Ramos (cell line): ENCODE measurements around the gene TRIM10.
"Not testable (repeated sequence)": the region's sequence is repeated elsewhere in the genome, so short reads cannot be mapped to it uniquely, and the experiment has no call there.

Experiments
- in situ Hi-C: fragments of 300-500 bp; cut with MboI; formaldehyde crosslinking; loops from one replicate; pipeline ENCODE4 v1.14.3; 2022; ENCODE audit warnings: low sequenced_read_pairs; ENCODE audit not compliant: unreplicated experiment

The TRIM10 gene

GRCh38 chr6:30175765-30176164 is 14.8 kb upstream of the TRIM10 start:
- in situ Hi-C loops, result no loop called here

DNA sequence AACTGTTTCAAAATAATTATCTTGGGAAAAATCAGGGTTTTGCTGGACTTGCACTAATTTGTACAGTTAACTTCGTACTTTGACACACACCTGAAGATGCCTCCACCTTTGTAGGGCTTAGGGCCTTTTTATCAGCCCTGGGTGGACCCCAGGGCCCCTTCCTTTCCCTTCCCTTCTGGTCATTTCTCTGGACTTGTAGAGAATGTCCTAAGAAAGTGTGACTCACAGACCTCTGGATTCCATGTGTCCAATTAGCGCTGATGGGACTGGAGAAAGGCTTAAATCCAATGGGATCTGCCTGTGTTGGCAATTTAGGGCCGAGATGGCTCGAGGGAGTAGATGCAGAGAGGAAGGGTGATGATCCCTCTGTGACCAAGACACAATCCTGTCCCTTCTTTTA is 11.7 kb upstream of the TRIM10 start:
- in situ Hi-C loops, result no loop called here

GRCh38 chr6:30171677-30172471 is 10.9 kb upstream of the TRIM10 start:
- in situ Hi-C loops, result no loop called here

GRCh38 chr6:30169658-30170614 is 8.9 kb upstream of the TRIM10 start:
- in situ Hi-C loops, result no loop called here

GRCh38 chr6:30168741-30169140 is 7.7 kb upstream of the TRIM10 start:
- in situ Hi-C loops, result no loop called here

GRCh38 chr6:30167101-30167500 is 6.1 kb upstream of the TRIM10 start:
- in situ Hi-C loops, result no loop called here

DNA sequence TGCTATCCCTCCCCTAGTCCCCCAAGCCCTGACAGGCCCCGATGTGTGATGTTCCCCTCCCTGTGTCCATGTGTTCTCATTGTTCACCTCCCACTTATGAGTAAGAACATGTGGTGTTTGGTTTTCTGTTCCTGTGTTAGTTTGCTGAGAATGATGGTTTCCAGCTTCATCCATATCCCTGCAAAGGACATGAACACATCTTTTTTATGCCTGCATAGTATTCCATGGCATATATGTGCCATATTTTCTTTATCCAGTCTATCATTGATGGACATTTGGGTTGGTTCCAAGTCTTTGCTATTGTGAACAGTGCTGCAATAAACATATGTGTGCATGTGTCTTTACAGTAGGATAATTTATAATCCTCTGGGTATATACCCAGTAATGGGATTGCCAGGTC is 4.2 kb upstream of the TRIM10 start:
- in situ Hi-C loops, result not testable (repeated sequence)

DNA sequence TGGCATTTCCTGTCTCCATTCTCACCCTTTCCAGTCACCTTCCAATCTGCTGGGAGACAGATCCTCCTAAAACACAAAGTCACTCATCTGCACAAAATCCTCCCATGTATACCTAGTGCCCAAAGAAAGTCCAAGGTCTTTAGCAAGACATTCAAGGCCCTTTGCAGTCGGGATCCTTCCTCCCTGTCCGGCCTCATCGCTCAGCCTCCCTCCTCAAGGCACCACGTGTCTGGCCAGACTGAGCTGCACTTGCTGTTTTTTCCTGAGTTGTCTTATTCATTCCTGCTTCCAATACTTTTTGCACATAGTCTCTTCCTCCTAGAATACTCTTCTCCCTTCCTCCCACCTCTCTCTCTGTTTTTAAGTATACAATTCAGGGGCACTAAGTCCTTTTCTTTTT is 3.7 kb upstream of the TRIM10 start:
- in situ Hi-C loops, result no loop called here

DNA sequence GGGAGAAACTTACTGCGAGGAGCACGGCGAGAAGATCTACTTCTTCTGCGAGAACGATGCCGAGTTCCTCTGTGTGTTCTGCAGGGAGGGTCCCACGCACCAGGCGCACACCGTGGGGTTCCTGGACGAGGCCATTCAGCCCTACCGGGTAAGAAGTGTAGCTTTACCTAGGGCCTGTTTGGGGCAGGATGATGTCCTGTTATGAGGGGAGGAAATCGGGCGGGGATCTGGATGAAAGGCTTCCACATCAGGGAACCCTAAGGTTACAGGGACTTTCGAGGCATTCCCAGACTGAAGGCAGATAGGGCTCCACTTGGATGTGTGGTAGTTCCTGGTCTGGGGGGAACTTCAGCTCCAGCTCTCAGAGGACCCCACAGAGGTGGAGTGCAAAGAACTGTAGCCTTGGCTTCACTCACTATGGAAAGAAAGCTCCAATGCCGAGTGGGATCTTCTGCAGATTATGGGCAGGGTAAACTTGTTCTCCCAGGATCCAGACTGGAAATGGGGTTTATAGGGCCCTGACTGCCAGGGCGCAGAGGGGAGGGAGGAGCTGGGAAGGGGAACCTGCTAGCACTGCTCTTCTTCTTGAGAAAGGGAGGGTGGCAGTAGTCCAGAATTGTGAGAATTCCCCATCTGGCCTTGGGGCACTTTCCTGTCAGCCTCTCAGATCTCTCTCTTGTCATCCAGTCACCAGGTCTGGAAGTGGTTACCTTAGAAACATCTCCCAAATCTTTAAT is 3.1 kb upstream of the TRIM10 start:
- in situ Hi-C loops, result no loop called here

GRCh38 chr6:30163090-30163917 is 2.3 kb upstream of the TRIM10 start, which contains the start of gene TRIM15:
TSS of gene TRIM15 (plus strand) at chr6:30163546. CDS start at chr6:30163685, 139 bp downstream.
- in situ Hi-C loops, result no loop called here

- in situ Hi-C loops, result no loop called here
Observed at GRCh38 chr6:30162265-30163089, 1.5 kb upstream of the TRIM10 start.

DNA sequence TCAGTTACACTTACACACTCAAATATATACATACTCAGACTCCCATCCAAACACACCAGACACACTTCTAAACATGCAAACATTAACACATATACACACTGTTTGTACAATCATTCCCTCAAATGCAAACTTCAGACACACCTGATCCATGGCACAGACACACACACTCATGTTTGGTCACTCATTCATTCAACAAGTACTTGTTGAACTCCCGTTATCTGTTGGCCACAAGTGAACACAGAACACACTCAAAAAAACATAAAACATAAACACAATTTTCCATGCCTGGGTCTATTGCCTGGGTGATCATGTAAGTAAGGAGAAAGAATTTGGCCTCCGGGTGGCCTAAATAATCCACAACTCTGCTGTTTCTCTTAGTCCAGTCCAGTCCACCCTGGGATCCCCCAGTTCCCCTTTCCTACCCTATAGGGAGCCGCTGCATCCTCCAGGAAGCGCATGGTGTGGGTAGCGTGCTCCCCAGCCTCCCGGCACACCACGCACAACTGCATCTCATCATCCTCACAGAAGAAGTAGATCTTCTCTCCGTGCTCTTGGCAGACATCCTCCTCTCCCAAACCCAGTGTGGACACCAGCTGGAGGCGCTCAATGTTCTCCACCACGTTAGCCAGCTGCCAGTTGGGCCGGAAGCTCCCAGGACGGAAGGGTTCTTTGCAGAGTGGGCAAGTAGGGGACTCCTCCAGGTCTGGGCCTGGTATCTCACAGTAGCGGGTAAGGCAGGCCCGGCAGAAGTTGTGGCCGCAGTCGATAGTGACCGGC is 815 bp downstream of the TRIM10 start:
- in situ Hi-C loops, result no loop called here

GRCh38 chr6:30158475-30159040 is 2.5 kb downstream of the TRIM10 start:
- in situ Hi-C loops, result no loop called here

DNA sequence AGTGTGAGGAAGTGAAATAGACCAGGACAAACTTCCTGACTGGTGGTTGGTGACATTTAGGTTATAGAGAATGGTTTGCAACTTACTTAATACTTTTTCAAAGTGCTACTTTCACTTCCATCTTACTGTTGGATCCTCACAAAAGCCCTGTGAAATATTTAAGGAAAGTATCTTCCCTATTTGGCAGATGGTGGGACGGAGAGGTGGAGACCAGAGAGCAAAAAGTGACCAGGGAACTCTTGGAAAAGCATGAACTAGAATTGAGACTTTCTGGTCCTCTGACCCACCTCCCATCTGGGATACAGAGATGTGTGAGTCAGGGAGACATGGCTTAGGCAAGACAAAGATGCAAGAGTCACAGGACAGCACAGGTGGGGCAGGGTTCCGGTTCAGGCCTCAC is 3.0 kb downstream of the TRIM10 start:
- in situ Hi-C loops, result no loop called here

DNA sequence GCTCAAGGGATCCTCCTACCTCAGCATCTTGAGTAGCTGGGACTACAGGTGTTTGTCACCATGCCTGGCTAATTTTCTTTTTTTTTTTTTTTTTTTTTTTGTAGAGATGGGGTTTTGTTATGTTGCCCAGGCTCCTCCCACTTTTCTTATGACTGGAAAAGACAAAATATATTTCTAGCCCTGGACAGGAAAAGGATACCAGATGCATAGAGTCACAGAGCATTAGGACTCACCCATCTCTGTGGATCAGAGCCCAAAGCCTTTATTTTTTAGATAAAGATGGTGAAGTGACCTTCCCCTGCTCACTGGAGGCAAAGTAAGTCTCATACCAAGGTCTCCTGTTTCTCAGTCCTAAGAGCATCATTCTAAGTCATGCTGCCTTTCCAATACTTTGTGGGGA is 3.4 kb downstream of the TRIM10 start:
- in situ Hi-C loops, result no loop called here

DNA sequence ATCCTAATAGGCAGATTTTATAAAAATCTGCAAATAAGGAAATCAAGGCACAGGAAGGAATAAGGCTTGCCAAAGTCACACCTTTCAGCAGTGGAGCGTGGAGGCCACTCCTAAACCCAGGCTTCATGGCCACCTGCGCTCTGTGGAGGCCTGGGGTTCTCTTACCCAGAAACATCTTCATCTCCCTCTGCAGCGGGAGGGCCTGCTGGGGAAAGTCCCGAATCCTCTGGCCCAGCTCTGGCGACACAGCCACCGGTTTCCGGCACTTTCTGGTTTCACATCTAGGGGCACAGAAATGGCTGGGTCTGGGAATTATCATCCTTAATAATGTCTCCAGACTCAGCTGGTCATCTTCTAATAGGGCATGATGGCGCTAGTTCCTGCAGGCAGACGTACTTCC is 4.2 kb downstream of the TRIM10 start:
- in situ Hi-C loops, result no loop called here

DNA sequence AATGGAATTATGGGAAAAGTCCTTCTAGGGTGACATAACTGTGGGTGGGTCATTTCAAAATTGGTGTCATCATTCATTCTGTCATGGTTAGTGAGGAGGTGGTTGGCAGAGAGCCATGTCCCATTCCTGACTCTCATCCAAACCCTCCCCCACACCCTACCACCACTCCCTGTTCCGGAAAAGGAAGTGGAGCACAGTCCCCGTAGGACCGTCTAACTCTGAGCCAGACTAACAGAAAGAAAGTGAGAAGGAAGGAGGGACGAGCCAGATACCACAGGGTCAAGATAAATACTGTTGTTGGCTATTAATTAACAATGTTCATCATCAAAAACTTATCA is 4.8 kb downstream of the TRIM10 start:
- in situ Hi-C loops, result no loop called here
